HS-27A (cell line): ENCODE measurements around the gene RFNG.

ENCODE experiments used
- DNase-seq: peaks from one replicate; pipeline ENCODE4 v3.0.0-alpha.2; 2012; ENCODE audit warnings: low read depth, missing footprints

Gene RFNG

DNA sequence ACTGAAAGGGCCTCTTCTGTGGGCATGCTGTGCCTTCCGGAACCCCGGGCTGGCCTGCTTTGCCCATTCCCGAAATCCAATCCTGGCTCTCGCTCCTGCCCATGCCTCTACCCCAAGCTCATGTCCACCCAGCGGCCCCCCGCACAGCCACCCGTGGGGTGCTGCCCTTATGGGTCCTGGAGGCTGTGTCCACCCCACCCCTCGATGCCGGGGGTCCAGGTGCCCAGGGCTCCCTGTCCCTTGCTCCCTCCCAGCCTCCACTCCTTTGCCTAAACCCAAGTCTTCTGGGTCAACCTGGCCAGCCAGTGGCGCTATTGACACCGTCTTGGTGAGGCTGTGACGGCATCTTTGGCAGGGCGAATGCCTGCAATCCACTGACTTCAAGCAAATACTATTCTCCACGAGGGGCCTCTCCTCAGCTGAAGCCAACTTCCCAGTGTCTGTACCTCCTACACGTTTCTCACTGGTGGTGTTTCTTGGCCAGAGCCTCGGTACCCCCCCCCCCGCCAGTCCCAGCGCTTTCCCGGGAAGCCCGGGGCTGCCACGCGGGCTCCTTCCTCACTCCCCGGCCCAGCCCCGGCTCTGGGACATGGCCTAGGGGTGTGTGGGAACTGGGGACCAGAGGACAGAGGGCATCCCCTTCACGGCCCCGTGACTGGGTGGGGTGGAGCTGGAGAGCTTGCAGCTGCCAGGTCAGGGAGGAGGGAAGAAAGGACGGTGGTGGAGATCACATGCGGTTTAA, 26.2 kb upstream of the RFNG start:
- DNase-seq, result no peak

DNA sequence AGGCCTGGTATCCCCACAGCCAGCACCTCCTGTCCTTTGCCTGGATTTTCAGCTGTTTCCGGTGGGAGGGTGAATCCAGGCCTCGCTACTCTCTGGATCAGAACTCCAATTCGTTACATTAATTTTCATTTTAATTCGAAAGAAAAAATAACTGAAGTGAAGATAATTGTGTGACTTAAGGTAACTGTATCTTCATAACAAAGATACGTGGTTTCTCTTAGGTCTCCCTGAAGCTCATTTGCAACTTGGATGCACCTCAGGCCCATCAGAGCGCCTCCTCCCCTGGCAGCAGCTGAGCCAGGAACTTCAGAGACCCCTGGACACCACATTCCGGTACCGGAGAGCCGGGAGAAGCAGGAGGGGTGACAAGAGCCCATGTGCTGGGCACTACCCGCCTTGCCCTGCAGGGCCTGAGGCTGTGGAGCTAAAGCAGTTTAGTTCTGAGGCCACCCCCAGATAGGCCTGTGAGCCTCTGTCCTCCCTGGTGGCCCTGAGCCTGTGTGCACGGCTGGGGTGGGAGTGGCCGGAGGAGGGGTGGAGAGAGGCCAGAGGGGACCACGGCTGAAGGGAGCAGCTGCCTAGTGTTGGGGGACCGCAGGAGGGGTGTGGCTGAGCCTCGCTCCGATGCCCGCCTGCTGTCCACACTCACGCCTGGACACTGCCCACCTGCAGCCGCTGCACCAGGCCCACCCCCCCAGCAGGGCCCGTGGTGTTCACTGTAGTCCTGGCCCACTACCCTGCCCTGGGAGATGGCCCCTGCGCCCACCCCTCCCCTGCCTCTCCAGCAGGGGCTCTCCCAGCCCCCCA, 25.4 kb upstream of the RFNG start:
- DNase-seq, result no peak

DNA sequence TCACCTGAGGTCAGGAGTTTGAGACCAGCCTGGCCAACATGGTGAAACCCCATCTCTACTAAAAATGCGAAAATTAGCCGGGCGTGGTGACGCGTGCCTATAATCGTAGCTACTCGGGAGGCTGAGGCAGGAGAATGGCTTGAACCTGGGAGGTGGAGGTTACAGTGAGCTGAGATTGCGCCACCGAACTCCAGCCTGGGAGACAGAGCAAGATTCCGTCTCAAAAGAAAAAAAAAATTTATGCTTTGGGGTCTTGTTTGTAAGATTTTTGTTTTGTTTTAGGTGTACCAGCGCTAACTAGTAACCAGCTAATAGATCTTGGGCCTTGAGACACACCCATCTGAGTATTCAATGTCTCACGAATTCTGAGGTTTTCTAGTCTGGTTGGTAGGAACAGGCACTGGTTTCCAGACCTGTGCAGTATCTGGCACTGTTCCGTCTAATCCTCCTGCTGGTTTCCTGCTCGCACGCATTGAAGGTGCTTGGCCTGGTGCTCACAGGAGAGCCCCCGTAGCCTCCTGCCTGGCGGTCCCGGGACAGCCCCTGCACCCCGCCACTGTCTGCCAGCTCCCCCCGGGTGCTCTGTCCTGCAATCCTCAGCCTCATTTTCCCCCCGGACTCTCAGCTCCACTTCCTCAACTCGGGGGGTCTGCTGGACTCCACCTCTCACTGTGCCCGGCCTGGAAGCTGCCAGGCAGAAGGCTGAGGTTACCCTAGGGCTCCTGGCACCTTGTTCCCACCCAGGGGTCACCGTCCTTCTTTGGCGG, 24.6 kb upstream of the RFNG start:
- DNase-seq, result no peak

DNA sequence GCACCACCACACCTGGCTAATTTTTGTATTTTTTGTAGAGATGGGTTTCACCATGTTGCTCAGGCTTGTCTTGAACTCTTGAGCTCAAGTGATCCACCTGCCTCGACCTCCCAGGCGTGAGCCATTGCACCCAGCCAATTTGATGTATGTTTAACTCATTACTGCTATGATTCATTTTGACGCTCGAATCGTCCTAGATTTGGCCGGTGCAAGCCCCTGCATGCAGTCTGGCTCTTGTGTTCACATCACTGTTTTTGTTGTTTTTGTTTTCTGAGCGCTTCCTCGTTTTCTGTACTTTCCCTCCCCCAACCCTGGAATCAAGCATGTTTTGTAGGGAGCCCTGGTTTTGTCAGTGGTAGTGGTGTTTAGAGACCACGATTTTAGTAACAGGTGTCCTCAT, 21.8 kb upstream of the RFNG start:
- no peak for DNase-seq

DNA sequence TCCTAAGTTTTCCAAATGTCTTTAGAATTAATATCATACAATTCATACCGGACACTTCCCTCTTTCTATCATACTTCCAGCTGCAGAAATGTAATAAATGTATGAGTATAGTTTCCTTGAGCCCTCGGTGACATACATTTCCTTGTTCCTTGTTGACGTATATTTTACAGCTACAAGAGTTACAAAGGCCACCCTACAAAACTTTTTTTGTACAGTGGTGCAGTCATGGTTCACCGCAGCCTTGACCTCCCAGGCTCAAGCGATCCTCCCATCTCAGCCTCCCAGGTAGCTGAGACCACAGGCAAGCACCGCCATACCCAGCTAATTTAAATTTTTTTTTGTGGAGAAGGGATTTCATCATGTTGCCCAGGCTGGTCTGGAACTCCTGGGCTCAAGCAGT, 21.2 kb upstream of the RFNG start:
- no peak for DNase-seq

DNA sequence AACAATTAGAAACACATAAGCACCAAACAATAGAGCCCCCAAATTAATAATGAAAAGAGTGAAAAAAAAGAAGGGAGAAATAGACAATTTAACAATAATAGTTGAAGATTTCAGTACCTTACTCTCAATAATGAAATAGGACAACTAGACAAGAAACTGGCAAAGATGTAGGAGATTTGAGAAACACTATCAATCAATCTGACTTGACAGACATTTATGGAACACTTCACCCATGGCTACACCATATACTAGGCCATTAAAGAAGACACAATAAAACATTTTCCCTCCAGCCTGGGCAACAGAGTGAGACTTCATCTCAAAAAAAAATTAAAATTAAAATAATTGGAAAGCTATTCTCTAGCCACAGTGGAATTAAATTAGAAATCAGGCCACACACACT, 19.0 kb upstream of the RFNG start:
- no peak for DNase-seq

DNA sequence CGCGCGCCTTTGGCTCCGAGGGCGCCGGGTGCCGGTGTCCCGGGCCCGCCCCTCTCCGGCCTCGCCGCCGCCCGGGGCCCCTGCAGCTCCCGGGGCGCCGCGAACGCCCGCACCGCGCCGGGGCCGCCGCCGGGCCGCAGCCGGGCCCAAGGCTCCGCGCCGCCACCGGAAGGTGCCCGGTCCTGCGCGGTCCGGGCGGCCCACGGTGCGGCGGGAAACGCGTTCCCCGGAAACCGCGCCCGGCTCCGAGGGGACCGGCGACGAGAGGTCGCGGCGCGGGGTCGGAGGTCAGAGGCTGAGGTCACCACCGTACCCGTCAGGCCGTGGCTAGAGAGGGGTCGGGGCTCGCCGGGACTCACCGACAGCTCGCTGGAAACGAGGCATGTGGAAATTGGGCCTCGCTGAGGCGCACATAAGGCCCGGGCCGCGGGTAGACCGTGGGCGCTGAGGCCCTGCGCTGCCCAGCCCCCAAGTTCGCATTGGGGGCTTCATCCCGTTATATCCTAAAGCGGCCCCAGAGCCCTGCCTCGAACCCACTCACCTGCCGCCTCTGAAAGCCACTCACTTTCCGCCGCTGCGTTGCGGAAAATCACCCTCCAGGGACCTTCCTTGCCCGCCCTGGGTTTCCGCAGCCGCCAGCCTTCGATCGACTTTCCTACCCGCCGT, 14.2 kb upstream of the RFNG start, which contains the start of gene DUS1L:
Gene DUS1L, minus strand, starts transcription at position 167 of the 666 bp plus-strand sequence. CDS start 745 bp downstream, outside the sequence.
- DNase-seq, result no peak

DNA sequence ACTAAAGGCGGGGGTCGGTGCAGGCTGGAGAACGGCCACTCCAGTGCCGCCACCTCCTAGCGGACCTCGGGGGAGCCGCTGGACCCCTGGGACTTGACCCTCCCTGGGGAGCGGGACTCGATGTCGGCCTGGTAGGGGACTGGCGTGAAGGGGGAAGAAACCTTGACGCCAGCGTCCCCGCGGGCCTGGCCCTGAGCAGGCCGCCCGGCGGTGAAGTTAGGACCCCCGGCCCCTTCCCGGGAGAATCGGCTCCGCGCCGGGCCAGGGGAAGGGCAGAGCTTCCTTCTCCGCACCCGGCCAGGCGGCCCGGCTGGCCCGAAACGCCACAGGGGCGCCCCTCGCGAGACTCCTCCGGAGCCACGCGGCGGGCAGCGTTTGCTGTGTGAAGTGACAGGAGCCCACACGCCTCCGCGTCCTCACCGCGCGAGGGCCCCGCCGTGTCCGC, 13.6 kb upstream of the RFNG start:
- DNase-seq, result no peak

DNA sequence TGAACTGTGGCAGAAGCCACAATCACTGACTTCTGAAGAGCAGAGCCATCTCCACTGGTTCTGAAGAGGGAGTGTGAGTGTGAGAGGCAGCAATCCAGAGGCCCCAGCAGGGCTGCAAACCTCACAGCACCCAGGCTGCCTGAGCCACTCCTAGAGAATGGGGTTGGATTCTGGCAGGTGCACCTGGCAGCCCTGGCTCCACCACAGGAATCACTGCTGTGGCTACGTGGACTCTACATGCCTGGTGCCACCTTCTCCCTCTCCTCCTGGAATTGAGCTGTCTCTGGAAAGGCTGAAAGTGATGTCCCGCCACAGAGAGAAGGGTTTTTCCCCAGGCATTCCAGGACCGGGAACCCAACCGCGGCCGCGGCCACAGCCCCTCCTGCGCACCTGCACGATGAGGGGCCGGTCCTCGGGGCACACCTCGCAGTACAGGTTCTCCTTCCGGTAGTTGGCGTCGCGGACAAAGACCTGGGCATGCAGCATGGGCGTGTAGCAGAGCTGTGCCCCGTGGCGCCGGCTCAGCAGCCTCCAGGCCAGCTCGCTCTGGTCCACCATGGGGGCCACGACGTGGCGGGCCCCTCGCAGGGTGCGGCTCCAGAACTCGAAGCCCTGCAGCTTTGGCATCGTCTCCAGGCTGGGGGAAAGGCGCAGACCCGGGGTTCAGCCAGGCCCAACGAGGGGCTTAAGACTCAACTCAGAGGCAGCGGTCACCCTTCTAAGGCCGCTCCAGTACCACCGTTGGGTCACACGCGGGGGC, 13.0 kb upstream of the RFNG start:
- DNase-seq, result no peak

DNA sequence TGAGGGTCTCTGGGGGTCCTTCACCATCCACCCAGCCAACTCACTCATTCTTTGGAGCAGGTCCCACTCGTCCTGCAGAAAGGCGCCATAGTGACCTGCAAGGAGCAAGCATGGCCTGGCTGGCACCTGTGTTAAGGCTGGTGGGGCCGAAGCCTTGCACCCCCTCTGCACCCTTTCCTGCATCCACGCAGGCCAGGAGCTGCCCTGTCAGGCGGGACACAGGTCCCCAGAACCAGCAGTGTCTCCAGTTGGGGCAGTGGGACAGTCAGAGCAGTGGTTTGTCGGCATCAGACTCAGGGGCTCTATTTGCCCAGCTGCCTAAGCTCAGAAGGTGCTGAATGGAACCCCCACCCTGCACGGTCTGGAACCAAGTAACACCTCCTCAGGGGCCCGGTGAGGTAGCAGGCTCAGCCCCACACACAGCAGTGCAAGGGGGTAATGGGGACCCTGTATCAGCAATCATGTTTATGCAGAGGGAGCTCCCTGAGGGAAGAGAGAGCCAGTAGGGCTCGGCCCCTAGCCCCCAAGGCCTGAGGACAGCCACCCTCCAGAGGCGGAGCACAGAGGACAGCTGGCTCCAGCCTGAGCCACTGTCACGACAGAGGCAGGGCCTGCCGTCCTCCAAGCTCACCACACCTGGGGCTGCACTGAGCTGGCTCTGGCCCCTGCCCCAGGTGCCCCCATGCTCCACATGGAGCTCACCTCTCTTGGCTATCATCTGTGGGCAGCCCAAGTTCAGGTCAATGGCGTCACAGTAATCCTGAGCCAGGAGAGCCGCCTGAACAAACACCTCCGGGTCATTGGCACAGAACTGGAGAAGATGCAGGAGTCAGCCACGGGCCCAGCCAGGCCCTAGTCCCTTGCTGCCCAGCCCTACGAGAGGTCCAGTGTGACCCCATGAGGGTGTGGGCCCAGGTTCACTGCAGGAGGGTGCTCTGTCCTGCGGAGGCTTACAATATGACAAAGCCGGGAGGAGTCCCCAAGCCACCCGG, 12.1 kb upstream of the RFNG start:
- no peak for DNase-seq

DNA sequence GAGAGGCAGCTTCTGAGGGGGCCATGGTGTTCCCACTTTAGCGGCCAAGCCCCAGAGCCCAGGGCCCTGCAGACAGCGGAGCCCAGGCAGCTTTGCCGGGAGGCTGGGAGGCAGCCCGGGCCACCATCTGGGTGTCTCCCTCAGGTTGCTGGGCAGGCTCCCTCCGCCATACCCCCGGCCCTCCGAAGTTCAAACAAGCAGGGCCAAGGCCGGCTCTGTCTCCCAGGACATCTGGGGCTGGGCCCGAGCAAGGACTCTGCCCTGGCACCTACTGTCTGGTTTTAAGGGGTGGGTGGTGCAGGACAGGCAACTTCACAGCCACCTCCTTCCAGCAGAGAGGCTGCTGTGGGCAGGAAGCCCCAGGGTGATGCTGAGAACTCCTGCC, 11.4 kb upstream of the RFNG start:
- DNase-seq, result no peak

DNA sequence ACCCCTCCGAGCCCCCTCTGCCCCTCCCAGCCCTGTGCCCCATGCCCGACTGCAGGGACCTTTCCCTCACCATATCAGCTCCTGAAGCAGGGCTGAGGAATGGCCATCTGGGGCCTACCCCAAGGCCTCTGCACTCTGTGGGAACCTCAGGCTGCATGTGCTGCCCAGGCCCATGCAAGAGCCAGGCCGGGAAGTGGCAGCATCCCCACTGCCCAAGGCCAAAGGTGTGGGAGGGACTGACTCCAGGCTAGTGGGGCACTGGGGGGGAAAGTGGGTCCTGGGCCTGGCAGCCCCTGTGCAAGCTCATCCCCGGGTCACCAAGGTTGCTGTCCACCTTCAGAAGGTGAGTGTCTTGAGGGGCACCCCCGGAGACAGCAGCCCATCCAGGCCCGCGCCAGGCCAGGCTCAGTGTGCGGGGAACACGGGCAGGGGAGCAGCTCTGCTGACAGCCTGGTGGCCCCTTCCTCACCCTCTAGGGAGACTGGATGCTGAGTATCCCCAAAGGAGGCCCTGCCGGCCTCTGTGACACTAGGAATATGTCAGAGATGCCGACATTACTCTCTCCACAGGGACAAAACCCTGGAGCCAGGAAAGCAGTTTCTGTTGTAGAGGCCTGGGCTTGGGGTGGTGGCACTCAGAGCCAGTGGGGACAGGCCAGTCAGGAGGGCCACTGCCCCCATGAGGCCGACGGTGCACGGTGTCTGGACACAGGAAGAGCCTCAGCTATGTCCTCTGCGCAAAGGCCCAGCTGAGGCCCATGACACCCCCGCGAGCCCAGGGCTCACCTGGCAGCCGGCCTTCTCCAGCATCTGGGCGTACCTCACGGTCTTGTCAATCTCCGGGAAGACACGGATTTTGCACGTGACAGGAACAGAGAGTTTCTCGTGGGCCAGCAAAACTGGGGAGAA, 10.7 kb upstream of the RFNG start:
- no peak for DNase-seq

DNA sequence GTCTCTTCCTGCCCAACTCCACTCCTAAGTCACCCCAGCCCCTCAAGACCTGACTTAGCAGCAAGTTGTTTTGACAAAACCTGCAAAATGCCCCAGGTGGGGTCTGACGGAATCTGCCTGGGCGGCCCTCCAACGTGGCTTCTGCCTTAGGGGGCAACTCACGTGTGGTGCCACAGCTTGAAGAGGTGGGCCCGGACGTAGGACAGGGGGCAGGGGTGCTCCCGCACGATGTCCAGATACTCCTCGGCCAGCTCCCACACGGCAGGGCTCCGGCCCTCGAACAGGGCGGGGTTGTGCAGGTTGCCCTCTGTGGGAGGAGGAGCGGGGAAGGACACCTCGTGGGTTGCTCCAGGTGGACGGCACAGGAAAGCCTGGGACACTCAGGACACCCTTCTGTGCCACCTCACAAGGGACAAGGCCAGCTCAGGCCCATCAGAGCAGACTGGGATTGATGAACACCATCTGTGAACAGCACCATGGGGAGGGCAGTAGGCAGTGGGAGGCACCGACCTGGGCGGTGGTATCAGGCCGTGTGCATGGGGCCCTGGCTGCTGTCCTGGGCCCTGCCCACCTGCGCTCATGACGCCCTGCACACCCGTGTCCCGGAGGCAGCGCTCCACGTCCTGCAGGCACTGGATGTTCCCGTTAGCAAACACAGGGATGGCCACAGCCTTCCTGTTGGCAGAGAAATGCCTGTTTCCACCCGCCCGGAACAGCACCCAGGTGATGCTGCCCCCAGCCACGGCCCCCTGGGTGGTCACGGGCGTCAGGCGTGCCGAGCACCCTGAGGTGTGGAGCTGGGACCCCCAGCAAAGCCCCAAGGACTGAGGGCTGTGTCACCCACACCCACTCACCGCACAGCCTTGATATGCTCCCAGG, 9.7 kb upstream of the RFNG start:
- DNase-seq, result no peak

DNA sequence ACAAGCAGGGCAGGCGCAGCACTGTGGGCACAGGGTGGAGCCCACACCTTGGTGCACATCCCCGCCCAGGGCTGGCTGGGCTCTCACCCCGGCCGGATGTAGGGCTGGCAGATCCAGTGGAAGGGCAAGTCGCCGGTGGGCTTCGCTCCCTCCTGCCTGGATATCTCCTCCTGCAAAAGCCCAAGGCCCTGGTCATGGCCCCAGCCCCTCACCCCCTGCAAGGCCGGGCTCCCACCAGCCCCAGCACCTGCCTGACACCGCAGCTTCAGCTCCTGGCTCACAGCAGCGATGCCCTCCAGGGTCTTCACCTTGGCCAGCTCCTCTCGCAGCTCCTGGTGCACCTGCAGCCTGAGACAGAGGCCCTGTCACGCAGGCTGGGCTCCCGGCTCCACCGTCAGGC, 9.0 kb upstream of the RFNG start:
- no peak for DNase-seq

DNA sequence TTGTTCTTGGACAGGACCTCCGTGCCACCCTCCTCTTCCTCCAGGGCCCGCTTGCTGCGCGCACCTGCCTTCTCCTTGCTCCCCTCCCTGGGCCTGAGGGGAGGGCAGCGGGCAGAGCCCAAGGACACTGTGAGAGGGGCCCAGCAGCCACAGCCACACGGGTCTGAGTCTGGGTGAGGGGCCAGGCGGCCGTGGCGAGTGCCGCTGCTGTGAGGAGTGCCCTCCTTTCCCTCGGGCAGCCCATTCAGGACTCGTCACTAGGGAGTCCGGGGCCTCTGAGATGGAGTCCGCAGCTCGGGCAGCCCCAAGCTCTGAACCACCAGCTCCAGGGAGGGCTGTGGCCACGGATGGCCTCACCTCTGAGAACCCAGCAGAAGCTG, 8.4 kb upstream of the RFNG start:
- DNase-seq, result no peak

DNA sequence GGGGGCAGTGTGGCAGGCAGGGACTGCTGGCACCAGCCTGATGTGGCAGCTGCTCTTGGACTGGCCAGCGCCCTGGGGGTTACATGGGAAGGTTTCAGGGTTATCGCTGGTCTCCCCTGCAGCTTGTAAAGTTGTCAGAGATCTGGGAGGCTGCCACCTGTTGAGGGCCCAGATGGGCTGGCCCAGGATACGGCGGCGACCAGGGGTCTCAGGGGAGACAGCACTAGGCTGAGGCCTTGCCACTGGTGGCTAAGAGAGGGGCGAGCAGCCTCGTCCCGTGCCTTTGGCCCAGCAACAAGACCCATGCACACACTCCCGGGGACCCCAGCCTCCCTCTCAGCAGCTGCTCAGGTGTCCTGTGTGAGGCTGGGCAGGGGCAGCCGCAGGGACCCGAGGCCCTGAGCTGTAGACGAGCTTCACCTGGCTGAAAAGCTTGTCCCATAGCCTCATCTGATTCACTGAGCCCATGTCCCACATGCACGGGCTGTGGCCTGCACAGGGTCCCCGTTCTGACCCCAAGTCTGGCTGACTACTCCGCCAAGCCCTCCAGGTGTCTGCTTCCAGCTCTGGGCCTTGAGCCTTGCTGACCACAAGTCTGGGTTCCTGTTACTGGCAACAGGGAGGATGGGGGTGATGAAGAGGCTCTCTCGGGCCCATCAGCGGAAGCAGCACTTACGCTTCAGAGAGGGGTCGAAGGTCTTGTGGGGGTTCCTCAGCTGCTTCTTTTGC, 7.8 kb upstream of the RFNG start:
- DNase-seq, result no peak

DNA sequence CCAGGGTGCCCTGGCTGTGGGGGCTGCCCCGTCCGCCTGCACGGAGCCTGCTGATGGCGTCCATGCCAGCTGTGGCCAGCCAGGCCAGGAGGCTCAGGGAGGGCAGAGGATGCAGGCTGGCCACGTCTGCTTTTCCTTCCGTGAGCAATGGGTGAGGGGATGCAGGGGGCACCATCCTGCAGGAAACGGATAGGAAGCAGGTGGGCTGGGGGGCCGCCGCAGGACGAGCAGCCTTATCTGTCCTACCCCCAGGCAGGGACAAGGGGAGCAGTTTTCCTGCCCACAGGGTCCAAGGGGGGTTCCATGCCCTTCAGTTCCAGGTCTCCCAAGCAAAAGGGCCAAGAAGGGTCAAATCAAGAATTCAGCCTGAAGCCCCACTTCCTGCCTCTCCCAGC, 7.2 kb upstream of the RFNG start:
- DNase-seq, result no peak
